T1000 (cell line): ENCODE data around the gene CYB5R3.

ENCODE experiments used
- DNase-seq: peaks from one replicate; lab custom pipeline; 2025; ENCODE audit warnings: mixed read lengths; lab: John Stamatoyannopoulos, UW

CYB5R3 gene

DNA sequence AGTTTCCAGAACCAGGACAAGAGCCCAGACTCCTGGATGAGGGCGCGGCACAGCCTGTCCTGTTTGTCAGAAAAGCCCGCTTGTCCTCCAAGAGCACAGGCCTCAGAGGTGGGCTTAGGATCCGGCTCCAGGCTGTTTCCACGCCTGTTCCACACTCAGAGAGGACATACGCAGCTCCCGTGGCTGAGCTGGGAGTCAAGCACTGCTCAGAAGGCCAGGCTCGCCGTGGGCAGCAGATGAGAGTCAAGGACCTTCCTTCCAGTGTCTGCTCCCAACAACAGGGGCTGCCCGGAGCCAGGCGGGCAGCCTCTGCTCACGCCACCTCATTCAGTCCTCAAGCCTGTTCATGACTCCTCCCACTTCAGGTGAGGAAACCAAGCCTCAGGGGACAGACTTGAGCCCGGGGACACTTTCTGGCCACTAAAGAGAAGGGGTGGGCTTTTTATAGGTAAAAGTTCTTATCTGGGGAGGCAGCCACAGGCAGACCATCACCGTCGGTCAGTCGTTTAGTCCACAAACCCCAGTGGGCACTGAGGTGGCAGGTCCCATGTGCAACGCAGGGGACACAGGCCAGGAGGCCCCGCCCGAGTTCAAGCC lies 3.8 kb downstream of the CYB5R3 start:
- DNase-seq = no peak

DNA sequence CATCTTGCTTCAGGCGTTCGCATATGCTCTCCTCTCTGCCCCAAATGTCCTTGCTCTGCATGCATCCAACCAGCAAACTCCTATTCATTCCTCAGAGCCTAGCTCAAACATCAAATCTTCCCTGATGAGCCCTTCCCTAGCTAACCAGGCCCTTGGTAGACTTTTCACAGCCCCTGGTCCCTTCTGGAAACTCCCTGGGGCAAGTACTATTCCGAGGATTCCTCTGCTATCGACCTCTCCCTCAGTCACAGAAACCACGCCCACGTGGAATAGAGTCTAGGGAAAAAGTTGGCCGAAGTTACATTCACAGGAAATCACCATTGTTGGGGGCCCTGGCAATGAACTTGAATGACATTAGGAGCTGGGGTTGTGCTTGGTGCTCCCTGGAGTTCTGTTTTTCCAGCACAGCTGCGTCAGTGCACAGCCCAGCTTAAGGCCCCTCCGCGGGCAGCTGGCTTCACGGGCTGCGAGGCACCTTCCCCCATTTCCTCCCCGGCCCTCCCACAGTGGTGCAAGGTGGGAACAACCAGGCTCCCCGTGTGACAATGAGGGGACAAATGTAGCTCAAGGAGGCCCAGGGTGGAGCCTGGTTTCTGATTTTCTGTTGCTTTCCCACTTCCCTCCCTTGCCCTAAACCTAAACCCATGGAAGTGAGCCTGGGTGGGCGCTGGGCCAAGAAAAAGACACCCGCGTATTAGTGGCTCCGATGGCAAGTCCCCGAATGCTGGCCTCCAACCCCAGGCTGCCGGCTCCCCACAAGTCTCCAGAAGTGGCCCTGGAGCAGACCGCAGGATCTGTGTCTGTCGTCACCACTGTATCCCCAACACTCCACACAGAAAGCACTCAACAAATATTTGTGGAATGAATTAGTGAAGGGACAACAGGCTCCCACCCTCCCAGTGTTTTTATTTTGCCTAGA lies 4.5 kb downstream of the CYB5R3 start:
- no peak for DNase-seq

DNA sequence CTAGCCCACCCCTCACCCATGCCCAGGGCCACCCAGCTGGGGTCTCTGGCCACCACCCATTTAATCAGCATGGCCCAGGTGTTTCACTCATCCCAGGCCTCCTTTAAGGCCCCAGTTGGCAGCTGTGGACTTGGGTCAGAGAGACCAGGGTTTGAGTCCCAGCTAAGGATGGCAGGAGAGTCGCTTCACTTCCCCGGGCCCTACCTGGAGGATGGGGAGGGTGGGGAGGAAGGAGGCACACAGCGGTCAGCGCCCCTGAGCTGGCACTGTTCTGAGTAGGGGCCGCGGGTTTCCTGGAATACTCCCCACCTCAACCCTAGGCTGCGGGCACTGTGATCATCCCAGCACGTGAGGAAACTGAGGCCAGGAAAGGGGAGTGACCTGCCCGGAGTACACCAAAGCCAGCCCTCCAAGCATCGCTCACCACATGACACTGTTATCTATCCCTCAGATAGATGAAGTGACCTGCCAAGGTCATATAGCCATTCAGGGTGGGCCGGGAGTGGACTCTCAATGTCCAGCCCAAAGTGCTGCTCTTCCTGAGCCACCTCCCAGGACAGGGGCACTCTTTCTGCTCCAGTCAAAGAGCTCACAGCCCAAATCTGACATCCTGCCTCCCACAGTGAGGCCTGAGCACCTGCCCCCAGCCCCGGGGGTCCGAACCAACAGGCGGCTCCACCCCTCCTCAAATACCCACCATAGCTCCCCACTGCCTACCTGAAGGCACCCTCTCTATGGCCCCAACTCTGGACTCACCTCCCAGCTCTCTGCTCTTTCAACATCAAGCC lies 5.4 kb downstream of the CYB5R3 start:
- DNase-seq = no peak

DNA sequence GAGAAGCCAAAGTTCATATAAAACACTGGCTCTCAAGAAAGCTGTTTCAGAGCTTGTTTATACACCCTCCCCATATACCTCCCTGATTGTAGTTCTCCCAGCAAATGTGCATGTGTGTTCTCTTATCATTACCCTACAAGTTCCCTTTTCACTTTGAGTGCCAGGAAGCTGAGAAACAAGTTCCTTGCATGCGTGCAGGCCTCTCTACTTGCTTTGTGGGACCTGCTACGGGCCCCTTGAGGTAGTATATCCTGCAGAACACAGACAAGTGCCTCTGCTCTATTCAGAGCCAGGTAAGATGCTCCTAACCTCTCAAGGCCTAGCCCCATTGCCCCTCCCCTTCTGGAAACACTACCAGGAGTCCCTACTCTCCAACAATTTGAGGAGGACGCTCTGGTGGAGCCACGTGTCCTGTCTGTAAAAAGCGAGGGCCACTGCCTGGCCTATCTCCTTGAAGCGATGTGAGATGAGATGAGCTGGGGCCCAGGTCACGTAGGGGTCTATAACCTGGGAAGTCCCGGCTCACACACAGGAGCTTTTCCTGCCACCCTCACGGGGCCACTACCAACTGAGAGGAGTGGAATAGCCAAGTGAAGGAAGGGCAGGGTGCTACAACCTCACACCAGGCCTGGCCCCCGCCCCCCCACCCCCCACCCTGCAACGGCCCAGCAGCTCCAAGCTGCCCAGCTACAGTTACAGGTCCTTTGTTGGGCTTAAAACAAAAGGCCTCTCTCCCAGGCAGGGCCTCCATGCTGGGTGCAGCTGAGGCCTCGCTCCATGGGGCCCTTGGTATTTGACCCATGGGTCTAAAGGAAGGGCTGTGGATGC lies 6.2 kb downstream of the CYB5R3 start:
- DNase-seq = no peak

DNA sequence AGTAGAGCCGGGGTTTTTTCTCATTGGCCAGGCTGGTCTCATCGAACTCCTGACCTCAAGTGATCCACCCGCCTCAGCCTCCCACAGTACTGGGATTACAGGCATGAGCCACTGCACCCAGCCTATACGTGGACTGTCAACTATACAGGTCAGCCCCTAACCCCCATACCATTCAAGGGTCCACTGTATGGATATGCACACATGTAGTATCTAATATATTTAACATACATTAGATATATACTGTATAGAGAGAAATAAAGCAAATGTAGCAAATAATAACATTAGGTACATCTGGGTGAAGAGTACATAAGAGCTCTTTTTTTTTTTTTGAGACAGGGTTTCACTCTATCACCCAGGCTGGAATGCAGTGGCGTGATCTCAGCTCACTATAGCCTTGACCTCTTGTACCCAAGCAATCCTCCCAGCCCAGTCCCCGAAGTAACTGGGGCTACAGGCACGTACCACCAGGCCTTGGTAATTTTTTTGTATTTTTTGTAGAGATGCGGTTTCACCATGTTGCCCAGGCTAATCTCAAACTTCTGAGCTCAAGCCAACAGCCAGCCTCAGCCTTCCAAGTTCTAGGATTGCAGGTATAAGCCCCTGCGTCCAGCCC lies 7.3 kb downstream of the CYB5R3 start:
- DNase-seq = no peak

DNA sequence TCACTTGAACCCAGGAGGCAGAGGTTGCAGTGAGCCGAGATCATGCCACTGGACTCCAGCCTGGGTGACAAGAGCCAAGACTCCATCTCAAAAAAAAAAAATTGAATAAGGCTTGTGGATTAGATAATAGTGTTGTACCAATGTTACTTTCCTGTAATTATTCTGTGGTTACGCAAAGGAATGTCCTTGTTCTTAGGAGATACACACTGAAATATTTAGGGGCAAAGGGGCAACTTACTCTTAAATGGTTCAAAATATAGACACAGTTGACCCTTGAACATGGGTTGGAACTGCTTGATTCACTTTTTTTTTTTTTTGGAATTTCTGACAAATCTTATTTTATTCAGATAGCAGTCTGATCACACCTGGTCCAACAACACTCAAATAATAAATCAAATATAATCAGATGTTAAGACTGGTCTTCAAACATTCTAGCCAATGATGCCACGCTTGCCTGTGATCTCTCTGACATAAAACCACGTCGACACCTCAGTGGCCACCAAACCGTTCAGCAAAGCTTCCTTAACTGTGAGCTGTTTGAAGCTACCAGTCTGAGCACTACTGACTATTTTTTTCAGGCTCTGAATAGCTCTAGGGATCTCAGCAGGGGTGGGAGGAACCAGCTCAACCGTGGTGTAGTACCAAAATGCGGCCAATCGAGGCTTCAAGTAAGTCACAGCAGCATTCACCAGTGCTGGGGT lies 9.5 kb downstream of the CYB5R3 start:
- DNase-seq = no peak

DNA sequence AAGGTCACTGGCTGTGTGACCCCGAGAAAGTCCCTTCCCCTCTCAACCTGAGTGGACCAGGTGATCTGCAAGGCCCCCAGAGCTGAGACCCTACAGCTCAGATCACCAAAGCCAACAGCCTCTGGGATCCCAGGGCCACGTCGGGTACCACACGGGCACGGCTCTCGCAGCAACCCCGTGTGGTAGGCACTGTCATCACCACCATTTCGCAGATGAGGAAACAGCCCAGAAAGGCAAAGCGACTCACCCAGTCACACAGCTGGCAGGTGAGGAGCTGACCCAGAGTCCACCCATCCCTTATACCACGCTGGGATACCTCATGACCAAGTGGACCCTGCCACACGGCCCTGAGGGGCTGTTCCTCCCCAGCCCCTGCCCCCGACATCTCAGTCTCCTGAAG lies 11.6 kb downstream of the CYB5R3 start:
- no peak for DNase-seq

DNA sequence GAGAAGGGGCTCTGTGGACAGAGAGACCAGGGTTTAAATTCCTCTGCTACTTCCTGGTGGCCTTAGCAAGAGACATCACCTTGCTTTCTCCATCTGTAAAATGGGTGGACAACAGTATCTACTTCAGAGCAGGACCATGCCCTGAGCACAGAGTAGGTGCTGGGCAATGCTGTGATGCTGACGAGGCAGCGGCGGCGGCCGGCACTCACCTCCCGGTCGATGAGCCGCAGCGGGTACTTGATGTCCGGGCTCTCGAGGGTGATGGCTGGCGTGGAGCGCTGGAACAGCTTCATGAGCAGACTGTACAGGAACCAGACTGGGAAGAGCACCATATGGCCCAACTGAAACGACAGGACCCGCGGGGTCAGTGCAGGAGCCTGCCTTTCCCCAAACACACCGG lies 12.7 kb downstream of the CYB5R3 start:
- DNase-seq = no peak

DNA sequence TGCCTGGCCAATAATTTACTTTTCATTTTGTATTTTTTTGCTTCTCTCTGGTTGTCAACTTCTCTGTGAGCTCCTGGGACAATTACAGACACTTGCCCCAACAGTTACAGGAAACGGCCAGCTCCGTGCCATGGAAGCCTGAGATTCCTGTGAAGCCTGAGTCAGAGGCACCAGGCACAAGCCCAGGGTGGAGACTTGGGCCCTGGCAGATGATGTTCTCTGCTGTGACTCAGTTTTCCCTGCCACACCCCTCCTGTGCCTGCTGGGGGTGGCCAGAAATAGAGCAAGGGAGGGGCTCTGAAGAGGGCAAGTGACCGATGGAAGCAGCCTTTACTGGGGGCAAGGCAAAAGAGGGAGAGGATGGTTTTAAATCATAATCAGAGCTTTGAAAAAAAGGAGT lies 13.7 kb downstream of the CYB5R3 start:
- peak; percentile 74 for DNase-seq

DNA sequence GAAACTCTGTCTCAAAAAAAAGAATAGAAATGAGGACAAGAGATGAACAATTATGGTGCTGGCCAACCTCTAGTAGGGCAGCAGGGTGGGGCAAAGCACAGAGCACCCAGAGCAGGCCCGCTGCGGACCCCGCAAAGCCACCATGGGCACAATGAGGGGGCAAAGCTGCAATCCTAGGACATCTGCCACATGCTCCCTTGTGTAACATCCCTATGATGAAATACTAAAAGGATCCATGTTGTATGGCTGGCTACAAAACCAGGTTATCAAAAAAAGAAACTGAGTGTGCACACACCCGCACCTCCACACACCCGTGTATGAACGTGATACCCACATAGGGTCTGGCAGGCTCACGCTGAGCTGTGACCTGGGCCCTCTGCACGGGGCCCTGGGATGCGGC lies 16.2 kb downstream of the CYB5R3 start:
- DNase-seq = no peak

DNA sequence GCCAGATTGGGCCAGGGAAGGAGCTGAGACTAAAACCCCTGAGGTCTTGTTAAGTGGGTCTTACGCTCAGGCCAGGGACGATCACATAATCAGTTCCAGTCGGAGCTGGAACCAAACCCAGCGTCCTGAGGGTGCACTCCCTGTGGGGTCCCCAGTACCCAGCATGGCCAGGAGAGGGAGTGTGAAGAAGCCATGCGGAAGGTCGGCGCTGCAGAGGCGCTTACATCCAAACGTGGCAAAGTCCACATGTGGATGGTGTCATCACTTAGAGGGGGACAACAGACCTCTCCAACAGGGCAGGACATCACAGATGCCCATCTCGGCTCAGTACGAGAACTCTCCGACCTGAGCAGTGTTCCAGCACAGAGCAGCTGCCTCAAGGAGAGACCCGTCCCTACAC lies 17.1 kb downstream of the CYB5R3 start:
- no peak for DNase-seq

DNA sequence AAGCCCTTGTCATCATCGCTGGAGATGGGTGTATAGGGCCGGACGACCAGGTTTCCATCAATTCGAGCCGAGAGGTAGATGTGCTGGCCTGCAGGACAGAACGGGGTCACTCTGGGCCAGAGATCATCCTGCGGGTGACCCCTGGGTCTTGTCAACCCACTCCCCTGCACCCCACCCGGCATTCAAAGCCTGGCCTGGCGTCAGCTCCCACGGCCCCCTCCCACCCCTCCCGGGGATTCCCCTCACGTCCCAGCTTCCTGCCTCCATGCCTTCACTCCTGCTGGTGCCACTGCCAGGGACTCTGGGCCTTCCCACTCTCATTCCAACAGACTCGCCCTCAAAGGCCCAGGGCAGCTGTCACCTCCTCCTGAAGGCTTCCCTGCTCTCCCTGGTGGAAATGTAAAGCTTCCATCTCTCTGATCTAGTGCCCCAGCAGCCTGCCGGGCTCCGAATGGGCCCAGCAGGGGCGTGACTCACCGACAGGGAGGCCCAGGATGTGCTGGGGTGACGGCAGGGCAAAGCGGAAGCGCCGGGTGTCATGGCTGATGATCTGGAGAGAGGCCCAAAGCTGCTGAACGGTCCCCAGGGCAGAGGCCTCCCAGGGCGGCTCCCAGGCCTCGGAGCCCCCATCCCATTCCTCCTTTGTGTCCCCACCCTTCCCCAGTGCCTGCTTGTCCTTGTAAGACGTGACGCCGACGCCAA lies 18.1 kb downstream of the CYB5R3 start:
- DNase-seq = peak; percentile 36

DNA sequence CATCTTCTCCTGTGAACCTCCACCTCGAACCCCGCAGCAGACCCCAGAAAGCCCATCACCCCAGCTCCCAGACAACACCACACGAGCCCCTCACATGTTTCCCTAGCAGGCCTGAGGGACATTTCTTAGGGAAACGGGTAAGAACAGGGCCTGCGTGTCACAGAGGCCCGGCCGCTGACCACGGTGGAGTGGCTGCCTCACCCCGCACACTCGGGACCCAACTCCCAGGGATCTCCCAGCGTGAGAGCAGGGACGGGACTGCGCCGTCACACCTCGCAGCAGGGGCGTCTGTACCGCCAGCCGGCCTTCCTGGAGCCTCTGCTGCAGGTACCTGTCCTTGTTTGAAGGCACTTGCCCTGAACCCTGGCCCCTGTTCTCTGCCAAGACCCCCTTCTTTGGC lies 19.0 kb downstream of the CYB5R3 start:
- DNase-seq = no peak

DNA sequence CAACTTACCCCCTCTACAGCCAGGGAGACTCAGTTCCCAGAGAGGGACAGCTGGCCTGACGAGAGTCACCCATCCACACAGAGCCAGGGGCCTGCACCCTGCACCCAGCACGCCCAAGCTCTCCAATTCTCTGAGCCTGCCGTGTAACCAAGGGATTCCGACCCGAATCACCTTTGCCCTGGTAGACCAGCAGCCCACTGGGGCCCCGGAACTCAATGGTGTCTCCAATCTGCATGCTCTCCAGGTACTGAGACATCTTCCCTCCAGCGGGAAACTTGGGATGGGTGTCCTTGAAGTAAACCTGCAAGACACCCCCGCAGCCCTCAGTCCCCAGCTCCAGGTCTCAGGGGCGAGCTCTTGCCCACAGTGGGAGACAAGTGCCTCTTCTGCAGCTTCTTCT lies 21.2 kb downstream of the CYB5R3 start:
- DNase-seq = no peak

DNA sequence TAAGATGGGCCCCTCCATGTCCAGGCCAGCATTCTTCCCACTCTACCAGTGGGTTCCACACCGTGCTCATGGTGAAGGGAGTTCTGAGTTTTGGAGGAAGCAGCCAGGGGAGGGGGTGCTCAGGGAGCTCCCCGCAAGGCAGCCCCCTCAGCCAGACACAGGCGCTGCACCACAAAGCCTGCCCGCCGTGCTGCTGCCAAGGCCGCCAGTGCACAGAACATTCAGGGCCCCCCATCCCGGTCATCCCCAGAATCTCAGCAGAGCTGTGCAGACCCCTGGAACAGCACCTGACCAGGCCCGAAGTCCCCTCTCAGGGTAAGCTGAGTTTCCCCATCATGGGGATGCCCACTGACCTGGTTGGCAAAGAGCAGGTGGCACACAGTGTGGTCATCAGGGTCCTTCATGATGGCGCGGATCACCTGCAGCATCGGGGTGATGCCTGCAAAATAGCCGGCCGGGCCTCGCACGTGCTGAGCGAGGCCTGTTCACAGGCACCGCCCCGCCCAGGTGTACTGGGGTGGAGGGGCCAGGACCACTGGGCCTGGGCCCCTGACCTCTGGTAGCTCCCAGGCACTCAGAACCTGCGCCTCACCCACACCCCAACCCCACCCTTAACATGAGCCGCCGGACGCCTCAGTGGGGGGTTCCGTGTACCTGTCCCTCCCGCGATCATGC lies 22.1 kb downstream of the CYB5R3 start:
- no peak for DNase-seq

DNA sequence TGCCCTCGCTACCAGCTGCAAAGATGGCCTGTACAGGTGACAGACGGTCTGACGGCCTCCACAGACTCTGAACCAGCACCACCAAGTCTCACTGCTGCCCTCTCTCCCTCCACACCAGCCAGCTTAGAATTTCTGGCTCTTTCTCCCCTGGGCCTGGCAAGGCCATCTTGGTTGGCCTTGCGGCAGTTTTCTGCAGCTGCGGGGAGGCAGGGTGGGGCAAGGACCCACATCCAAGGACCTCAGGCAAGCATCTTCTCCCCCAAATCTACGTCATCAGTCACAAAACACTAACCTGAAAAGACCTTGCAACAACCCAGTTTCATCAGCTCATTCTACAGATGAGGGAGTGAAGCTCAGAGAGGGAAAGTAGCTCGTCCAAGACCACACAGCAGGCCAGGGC lies 22.8 kb downstream of the CYB5R3 start:
- no peak for DNase-seq

DNA sequence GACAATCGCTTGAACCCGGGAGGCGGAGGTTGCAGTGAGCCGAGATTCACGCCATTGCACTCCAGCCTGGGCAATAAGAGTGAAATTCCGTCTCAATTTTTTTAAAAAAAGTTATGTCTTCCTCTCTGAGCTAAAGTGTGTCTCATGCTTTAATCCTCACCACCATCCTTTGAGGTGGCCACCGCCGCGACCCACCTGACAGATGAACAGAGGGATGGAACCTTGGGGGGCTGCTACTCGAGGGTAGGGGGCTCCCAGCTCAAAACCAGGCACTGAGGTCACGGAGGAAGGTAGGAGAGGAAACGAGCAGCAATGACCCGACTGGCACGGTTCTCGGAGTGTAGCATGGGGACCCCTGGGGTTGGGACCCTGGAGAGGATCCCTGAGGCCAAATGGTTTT lies 23.8 kb downstream of the CYB5R3 start:
- no peak for DNase-seq

DNA sequence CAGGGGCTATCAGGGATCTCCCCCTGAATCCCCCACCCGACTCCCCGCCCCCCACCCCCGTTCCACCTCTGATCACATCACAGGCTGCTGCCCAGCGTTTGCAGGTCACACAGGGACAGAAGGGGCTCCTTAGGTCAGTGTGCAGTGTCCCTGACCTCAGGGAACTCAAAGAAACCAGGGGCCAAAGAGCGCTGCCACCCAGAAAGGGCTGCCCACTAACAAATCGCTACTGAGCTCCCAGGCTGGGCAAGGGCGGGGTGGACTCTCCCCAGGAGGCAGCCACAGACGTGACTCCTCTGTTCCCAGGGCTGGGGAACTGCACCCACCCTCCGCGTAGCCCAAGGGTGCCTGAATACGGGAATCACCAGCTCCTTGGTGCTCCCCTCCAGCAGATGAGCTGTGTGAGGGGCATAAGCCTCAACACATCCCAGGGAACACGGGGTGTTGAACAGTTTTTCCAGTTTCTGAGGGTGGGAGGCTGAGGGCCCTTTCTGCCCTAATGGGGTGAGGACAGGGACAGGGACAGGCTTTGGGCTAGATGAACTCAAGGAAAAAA lies 24.6 kb downstream of the CYB5R3 start:
- no peak for DNase-seq

DNA sequence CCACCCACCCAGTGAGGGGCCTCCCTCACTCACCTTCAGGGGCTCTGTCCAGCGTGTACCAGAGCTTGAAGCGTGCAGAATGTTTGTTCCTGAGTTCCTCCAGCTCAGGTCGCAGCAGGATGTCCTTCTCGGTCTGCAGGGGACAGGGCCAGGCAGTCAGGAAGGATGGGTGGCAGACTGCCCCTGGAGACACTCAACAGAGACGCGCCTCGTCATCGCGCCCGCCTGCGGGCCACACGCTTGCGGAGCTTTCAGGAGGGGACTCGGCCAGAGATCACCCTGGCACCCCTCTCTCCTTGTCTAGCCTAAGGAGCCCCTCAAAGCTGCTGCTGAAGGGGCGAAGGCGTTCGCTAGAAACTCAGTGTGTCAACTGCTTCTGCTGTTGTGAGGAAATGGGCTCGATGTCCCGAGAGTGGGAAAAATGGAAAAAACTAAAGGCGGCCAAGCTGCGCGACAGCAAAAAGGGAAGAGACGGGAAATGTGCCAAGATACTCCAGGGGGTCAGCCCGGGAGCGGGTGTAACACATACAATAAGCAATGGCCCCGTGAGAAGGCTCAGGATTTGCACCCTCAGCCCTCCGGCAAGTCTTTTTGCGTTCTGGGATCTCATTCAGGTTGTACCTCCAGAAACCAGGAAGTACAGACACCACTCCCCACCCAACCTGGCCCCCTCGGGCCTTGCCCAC lies 25.3 kb downstream of the CYB5R3 start:
- no peak for DNase-seq
